Endodermal cell (in vitro differentiated cells): ENCODE data around the gene IPMK. TPM values are rescaled to one million over a fixed set of nuclear protein-coding genes. Genes with fewer than 3 reads are reported as not detected.
A peak's percentile ranks its signal among the peaks of the same experiment; 100 is the strongest.

Source experiments
- DNase-seq: peaks from one replicate; pipeline ENCODE4 v3.0.0-alpha.2; 2017
- H3K27ac ChIP-seq: 2 replicates; pipeline ENCODE4 v1.5.1; 2013; ENCODE audit warnings: mild to moderate bottlenecking, low read depth, low read length, moderate library complexity
- H3K27me3 ChIP-seq: 2 replicates; pipeline ENCODE4 v1.6.1; 2013; ENCODE audit warnings: mild to moderate bottlenecking, low read length, moderate library complexity; ENCODE audit not compliant: insufficient read depth, control insufficient read depth, poor library complexity, severe bottlenecking
- H3K36me3 ChIP-seq: 2 replicates; pipeline ENCODE4 v1.7.0; 2013; ENCODE audit warnings: mild to moderate bottlenecking, low read length, moderate library complexity; ENCODE audit not compliant: control insufficient read depth, insufficient read depth
- H3K4me1 ChIP-seq: one replicate; pipeline ENCODE4 v1.7.0; 2013; ENCODE audit warnings: low read length; ENCODE audit not compliant: control insufficient read depth, insufficient read depth
- H3K4me3 ChIP-seq: 2 replicates; pipeline ENCODE4 v1.5.1; 2013; ENCODE audit warnings: mild to moderate bottlenecking, low read length, moderate library complexity
- H3K9ac ChIP-seq: 2 replicates; pipeline ENCODE4 v1.6.1; 2013; ENCODE audit warnings: mild to moderate bottlenecking, low read length, moderate library complexity; ENCODE audit not compliant: poor library complexity, severe bottlenecking; ENCODE audit errors: extremely low read depth
- H3K9me3 ChIP-seq: 2 replicates; pipeline ENCODE4 v1.6.1; 2013; ENCODE audit warnings: mild to moderate bottlenecking, low read length, moderate library complexity; ENCODE audit not compliant: control insufficient read depth
- H3K27ac Mint-ChIP-seq: 2 replicates; pipeline ENCODE4 v1.8.0; 2020; ENCODE audit warnings: mixed read lengths
- H3K27me3 Mint-ChIP-seq: 2 replicates; pipeline ENCODE4 v1.8.0; 2021; ENCODE audit warnings: mild to moderate bottlenecking, mixed read lengths; ENCODE audit not compliant: insufficient read depth
- H3K36me3 Mint-ChIP-seq: 2 replicates; pipeline ENCODE4 v1.8.0; 2020; ENCODE audit warnings: low read depth, mixed read lengths
- H3K4me1 Mint-ChIP-seq: 2 replicates; pipeline ENCODE4 v1.8.0; 2020; ENCODE audit warnings: mixed read lengths
- H3K4me3 Mint-ChIP-seq: 2 replicates; pipeline ENCODE4 v1.8.0; 2020; ENCODE audit warnings: mild to moderate bottlenecking, moderate library complexity, mixed read lengths
- H3K9me3 Mint-ChIP-seq: 2 replicates; pipeline ENCODE4 v1.8.0; 2020; ENCODE audit warnings: mild to moderate bottlenecking, mixed read lengths
- CTCF ChIP-seq: fragments of 200-600 bp; sonication (generic); conservative IDR thresholded peaks from 2 replicates; pipeline ENCODE4 v1.5.0; 2021; ENCODE audit warnings: antibody characterized with exemption, mild to moderate bottlenecking
- WGBS, 2 experiments: methylation state at CpG; one replicate each; pipeline versions ENCODE4 v1.1.5 to v1.1.7; 2013; ENCODE audit warnings: missing lambda C conversion rate in 2 of 2, mixed read lengths in 1 of 2; ENCODE audit not compliant: insufficient coverage in 1 of 2, insufficient read length in 1 of 2; 5-methylcytosine and 5-hydroxymethylcytosine counted together
- total RNA-seq, 2 donors: library from RNA; stranded (reverse); fragmentation: NEBNext Ultra II Directional in 1 of 2; extraction: Animal tissue kit (Norgen Biotek cat#: 25700) in 1 of 2; gene quantifications; 2 replicates in 1 of 2; 3 replicates in 1 of 2; pipeline ENCODE4 v1.2.1, GENCODE V29; 2021

The IPMK gene
- total RNA-seq, 2 donors from 2014 or later: 9.3 to 9.4 TPM

- H3K27ac Mint-ChIP-seq: peak overlapping the region; percentile 95
- 0% methylated on average over 17 to 53 of the region's 53 CpGs for WGBS, 2 experiments
Observed at GRCh38 chr10:58266826-58267712, 625 bp downstream of the IPMK start.

GRCh38 chr10:58266003-58266825 is 1.5 kb downstream of the IPMK start:
- H3K4me1 ChIP-seq: peaks cover 4% of the 10 kb centered on the region
- TF ChIP-seq CTCF: no peak
- DNase-seq: no peak
- peak overlapping the region; percentile 89 for H3K4me3 Mint-ChIP-seq
- H3K36me3 ChIP-seq: no peaks in the 10 kb centered on the region
- no peaks in the 10 kb centered on the region for H3K27me3 Mint-ChIP-seq
- H3K27ac ChIP-seq: no peak overlapping the region
- H3K36me3 Mint-ChIP-seq: peaks cover 3% of the 10 kb centered on the region
- peak overlapping the region; percentile 50 for H3K9ac ChIP-seq
- no peaks in the 10 kb centered on the region for H3K9me3 Mint-ChIP-seq
- WGBS, 2 experiments: 5 to 11% methylated on average over 7 to 14 of the region's 14 CpGs
- H3K4me1 Mint-ChIP-seq: peaks cover 22% of the 10 kb centered on the region
- no peaks in the 10 kb centered on the region for H3K27me3 ChIP-seq
- peak overlapping the region; percentile 95 for H3K27ac Mint-ChIP-seq
- peak overlapping the region; percentile 86 for H3K4me3 ChIP-seq
- H3K9me3 ChIP-seq: no peaks in the 10 kb centered on the region

More at GRCh38 chr10:58266826-58267712, 625 bp downstream of the IPMK start:
- no peaks in the 10 kb centered on the region for H3K27me3 Mint-ChIP-seq
- Histone ChIP-seq H3K36me3 (no peaks in the 10 kb centered on the region), H3K9me3 (no peaks in the 10 kb centered on the region), H3K27ac (peak overlapping the region; percentile 21), H3K27me3 (no peaks in the 10 kb centered on the region), H3K9ac (peak overlapping the region; percentile 50), H3K4me3 (peak overlapping the region; percentile 86), H3K4me1 (peaks cover 4% of the 10 kb centered on the region)
- no peaks in the 10 kb centered on the region for H3K9me3 Mint-ChIP-seq
- peaks cover 22% of the 10 kb centered on the region for H3K4me1 Mint-ChIP-seq
- H3K36me3 Mint-ChIP-seq: peaks cover 6% of the 10 kb centered on the region
- peak overlapping the region; percentile 89 for H3K4me3 Mint-ChIP-seq
- DNase-seq: peak; percentile 74
- no peak for TF ChIP-seq CTCF

- Histone ChIP-seq H3K4me1 (peaks cover 4% of the 10 kb centered on the region), H3K27ac (no peak overlapping the region), H3K9me3 (no peaks in the 10 kb centered on the region), H3K4me3 (peak overlapping the region; percentile 86), H3K9ac (no peak overlapping the region), H3K27me3 (no peaks in the 10 kb centered on the region), H3K36me3 (no peaks in the 10 kb centered on the region)
- Mint-ChIP-seq H3K27ac (no peak overlapping the region), H3K36me3 (no peaks in the 10 kb centered on the region), H3K4me3 (peak overlapping the region; percentile 89), H3K27me3 (no peaks in the 10 kb centered on the region), H3K4me1 (peaks cover 22% of the 10 kb centered on the region), H3K9me3 (no peaks in the 10 kb centered on the region)
- 45% methylated on average over 1 of the region's 1 CpG; no CpG with 5 or more reads in 1 of the 2 experiments for WGBS, 2 experiments
- DNase-seq: no peak
- TF ChIP-seq CTCF: no peak
Observed at GRCh38 chr10:58265249-58265648, 2.4 kb downstream of the IPMK start.
